HL-60 (cell line): Measurements from ENCODE around the gene OPN3.

Experiments used
- CTCF ChIP-seq: IDR thresholded peaks from one replicate; pipeline ENCODE4 v1.5.1; 2011; ENCODE audit warnings: low read length, control low read depth, inconsistent platforms; ENCODE audit not compliant: insufficient read depth
- GABPA ChIP-seq: IDR thresholded peaks from 2 replicates; pipeline ENCODE4 v1.6.1; 2012; ENCODE audit warnings: low read depth
- POLR2AphosphoS5 ChIP-seq: IDR thresholded peaks from 2 replicates; pipeline ENCODE4 v1.6.1; 2012; ENCODE audit warnings: low read depth
- SPI1 ChIP-seq: IDR thresholded peaks from 2 replicates; pipeline ENCODE4 v1.6.1; 2012; ENCODE audit warnings: low read depth, mild to moderate bottlenecking, borderline replicate concordance
- TF ChIP-seq, protein P1 (sequence below): IDR thresholded peaks from 2 replicates; pipeline ENCODE4 v1.6.1; 2012; ENCODE audit warnings: low read depth; ENCODE audit not compliant: insufficient replicate concordance

DNA sequence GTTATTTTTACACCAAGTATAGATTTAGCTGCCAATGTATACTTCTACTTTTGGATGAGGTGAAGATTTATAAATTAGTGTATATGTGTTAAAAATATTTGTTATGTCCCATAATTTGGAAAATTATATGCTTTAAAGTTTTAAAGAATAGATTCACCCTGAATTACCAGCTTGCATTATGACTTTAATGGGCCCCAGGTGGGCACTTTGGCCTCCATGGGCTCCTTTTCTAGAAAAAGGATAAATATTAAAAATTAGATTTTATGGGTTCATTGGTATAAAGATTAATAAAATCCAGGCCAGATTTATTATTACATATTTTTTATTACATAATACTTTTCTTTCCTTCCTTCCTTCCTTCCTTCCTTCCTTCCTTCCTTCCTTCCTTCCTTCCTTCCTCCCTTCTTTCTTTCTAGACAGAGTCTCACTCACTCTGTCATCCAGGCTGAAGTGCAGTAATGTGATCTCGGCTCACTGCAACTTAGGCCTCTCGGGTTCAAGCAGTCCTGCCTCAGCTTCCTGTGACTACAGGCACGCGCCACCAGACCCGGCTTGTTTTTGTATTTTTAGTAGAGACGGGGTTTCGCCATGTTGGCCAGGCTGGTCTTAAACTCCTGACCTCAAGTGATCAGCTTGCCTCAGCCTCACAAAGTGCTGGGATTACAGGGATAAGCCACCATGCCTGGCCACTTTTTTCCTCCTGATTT is 86.1 kb downstream of the OPN3 start:
- TF ChIP-seq CTCF, result no peak
- no peak for TF ChIP-seq POLR2AphosphoS5
- TF ChIP-seq SPI1, result no peak
- TF ChIP-seq GABPA, result no peak
- TF ChIP-seq, protein P1, sequence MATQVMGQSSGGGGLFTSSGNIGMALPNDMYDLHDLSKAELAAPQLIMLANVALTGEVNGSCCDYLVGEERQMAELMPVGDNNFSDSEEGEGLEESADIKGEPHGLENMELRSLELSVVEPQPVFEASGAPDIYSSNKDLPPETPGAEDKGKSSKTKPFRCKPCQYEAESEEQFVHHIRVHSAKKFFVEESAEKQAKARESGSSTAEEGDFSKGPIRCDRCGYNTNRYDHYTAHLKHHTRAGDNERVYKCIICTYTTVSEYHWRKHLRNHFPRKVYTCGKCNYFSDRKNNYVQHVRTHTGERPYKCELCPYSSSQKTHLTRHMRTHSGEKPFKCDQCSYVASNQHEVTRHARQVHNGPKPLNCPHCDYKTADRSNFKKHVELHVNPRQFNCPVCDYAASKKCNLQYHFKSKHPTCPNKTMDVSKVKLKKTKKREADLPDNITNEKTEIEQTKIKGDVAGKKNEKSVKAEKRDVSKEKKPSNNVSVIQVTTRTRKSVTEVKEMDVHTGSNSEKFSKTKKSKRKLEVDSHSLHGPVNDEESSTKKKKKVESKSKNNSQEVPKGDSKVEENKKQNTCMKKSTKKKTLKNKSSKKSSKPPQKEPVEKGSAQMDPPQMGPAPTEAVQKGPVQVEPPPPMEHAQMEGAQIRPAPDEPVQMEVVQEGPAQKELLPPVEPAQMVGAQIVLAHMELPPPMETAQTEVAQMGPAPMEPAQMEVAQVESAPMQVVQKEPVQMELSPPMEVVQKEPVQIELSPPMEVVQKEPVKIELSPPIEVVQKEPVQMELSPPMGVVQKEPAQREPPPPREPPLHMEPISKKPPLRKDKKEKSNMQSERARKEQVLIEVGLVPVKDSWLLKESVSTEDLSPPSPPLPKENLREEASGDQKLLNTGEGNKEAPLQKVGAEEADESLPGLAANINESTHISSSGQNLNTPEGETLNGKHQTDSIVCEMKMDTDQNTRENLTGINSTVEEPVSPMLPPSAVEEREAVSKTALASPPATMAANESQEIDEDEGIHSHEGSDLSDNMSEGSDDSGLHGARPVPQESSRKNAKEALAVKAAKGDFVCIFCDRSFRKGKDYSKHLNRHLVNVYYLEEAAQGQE, result no peak
